AML-193 (cell line): ENCODE measurements around the gene ADAMTS17.

Experiments used
- DNase-seq, 2 experiments: peaks; one replicate each; lab custom pipeline; 2025; lab: John Stamatoyannopoulos, UW

ADAMTS17 gene

GRCh38 chr15:100221471-100222348 lies 120.1 kb downstream of the ADAMTS17 start:
- no peak for DNase-seq

GRCh38 chr15:100220058-100220768 lies 121.6 kb downstream of the ADAMTS17 start:
- no peak for DNase-seq

- DNase-seq = no peak
Measured at GRCh38 chr15:100218434-100218833, 123.3 kb downstream of the ADAMTS17 start.

GRCh38 chr15:100216182-100216581 lies 125.6 kb downstream of the ADAMTS17 start:
- no peak for DNase-seq

GRCh38 chr15:100215843-100216169 lies 126.0 kb downstream of the ADAMTS17 start:
- no peak for DNase-seq

- no peak for DNase-seq
Measured at GRCh38 chr15:100215031-100215842, 126.5 kb downstream of the ADAMTS17 start.

- DNase-seq = no peak
Measured at GRCh38 chr15:100211855-100212850, 129.6 kb downstream of the ADAMTS17 start.

- no peak for DNase-seq
Measured at GRCh38 chr15:100210338-100210737, 131.4 kb downstream of the ADAMTS17 start.

GRCh38 chr15:100208921-100209603 lies 132.7 kb downstream of the ADAMTS17 start:
- no peak for DNase-seq

- DNase-seq = no peak
Measured at GRCh38 chr15:100207053-100207452, 134.7 kb downstream of the ADAMTS17 start.

GRCh38 chr15:100206643-100207042 lies 135.1 kb downstream of the ADAMTS17 start:
- DNase-seq = no peak

GRCh38 chr15:100205549-100206295 lies 136.1 kb downstream of the ADAMTS17 start:
- no peak for DNase-seq

- DNase-seq = no peak
Measured at GRCh38 chr15:100204771-100205170, 137.0 kb downstream of the ADAMTS17 start.

GRCh38 chr15:100204211-100204610 lies 137.6 kb downstream of the ADAMTS17 start:
- DNase-seq = no peak

- no peak for DNase-seq
Measured at GRCh38 chr15:100202309-100202960, 139.3 kb downstream of the ADAMTS17 start.

GRCh38 chr15:100201376-100202280 lies 140.1 kb downstream of the ADAMTS17 start:
- DNase-seq = no peak

GRCh38 chr15:100200287-100200880 lies 141.4 kb downstream of the ADAMTS17 start:
- no peak for DNase-seq
